B cell (primary cell): ENCODE results near the gene IL1R2. TPM values are rescaled to one million over a fixed set of nuclear protein-coding genes. Genes with fewer than 3 reads are reported as not detected.

ENCODE experiments used
- ATAC-seq: fragments of 200-7000 bp; cut with Tn5 transposase; one replicate; pipeline ENCODE4 v1.10.0; 2021; ENCODE audit warnings: low read depth, mild to moderate bottlenecking, moderate number of reproducible peaks, moderate library complexity
- CTCF ChIA-PET: fragments of 350-600 bp; sonication (Branson Sonifier 250); formaldehyde crosslinking; loops from one replicate; lab custom pipeline; 2021; ENCODE audit warnings: antibody characterized with exemption, inconsistent platforms; lab: Charles Lee
- POLR2A ChIA-PET: fragments of 350-600 bp; sonication (Branson Sonifier 250); formaldehyde crosslinking; loops from one replicate; lab custom pipeline; 2021; ENCODE audit warnings: antibody characterized with exemption; lab: Charles Lee
- DNase-seq: peaks from one replicate; pipeline ENCODE4 v3.0.0; 2013
- H2AFZ ChIP-seq: 2 replicates; pipeline ENCODE4 v1.6.1; 2012; ENCODE audit warnings: mild to moderate bottlenecking, low read depth, low read length; ENCODE audit not compliant: insufficient read depth, poor library complexity, severe bottlenecking
- H3K27ac ChIP-seq, 2 donors: 1 replicate in 1 of 2; 2 replicates in 1 of 2; pipeline ENCODE4 v1.5.1; 2012 to 2013; ENCODE audit warnings: low read length in 2 of 2, mild to moderate bottlenecking in 2 of 2, moderate library complexity in 1 of 2
- H3K27me3 ChIP-seq, 4 experiments: fragments of 200-600 bp in 1 of 4; sonication (generic) in 1 of 4; replicated peaks in 1 of 4; 1 replicate in 2 of 4; 2 replicates in 2 of 4; pipeline versions ENCODE4 v1.6.1 to v1.7.0; 2013 to 2016; ENCODE audit warnings: low read length in 3 of 4, mild to moderate bottlenecking in 2 of 4, mixed read lengths in 1 of 4, moderate library complexity in 1 of 4; ENCODE audit not compliant: insufficient read depth in 4 of 4, control insufficient read depth in 3 of 4; ENCODE audit errors: control extremely low read depth in 1 of 4
- H3K36me3 ChIP-seq, 2 experiments: replicated peaks in 1 of 2; 1 replicate in 1 of 2; 2 replicates in 1 of 2; pipeline versions ENCODE4 v1.6.1 to v1.7.1; 2013; ENCODE audit warnings: low read length in 1 of 2; ENCODE audit not compliant: insufficient read depth in 2 of 2, control insufficient read depth in 1 of 2; ENCODE audit errors: control extremely low read depth in 1 of 2, extremely low read depth in 1 of 2
- H3K4me1 ChIP-seq, 2 donors: fragments of 200-600 bp in 1 of 2; sonication (generic) in 1 of 2; 1 replicate in 1 of 2; 2 replicates in 1 of 2; pipeline versions ENCODE4 v1.5.1 to v1.6.1; 2013 to 2017; ENCODE audit warnings: low read length in 2 of 2; ENCODE audit not compliant: control insufficient read depth in 2 of 2, insufficient read depth in 2 of 2
- H3K4me2 ChIP-seq: replicated peaks from 2 replicates; pipeline ENCODE3; 2012; ENCODE audit warnings: mild to moderate bottlenecking, low read depth, low read length; ENCODE audit not compliant: poor library complexity, severe bottlenecking
- H3K4me3 ChIP-seq, 5 experiments: fragments of 200-600 bp in 1 of 5; sonication (generic) in 1 of 5; 1 replicate in 3 of 5; 2 replicates in 2 of 5; pipeline versions ENCODE4 v1.5.1 to v1.7.0; 2011 to 2016; ENCODE audit warnings: low read length in 4 of 5, mild to moderate bottlenecking in 4 of 5, low read depth in 2 of 5, control low read depth in 1 of 5, moderate library complexity in 1 of 5; ENCODE audit not compliant: insufficient read depth in 1 of 5; ENCODE audit errors: control extremely low read depth in 1 of 5, extremely low read depth in 1 of 5
- H3K79me2 ChIP-seq: fragments of 200-600 bp; sonication (generic); one replicate; pipeline ENCODE4 v1.6.0; 2016; ENCODE audit warnings: low read length; ENCODE audit not compliant: control insufficient read depth, insufficient read depth
- H3K9ac ChIP-seq: fragments of 200-600 bp; sonication (generic); 2 replicates; pipeline ENCODE4 v1.6.1; 2017; ENCODE audit warnings: mild to moderate bottlenecking, low read length, moderate library complexity
- H3K9me3 ChIP-seq, 3 donors: one replicate each; pipeline versions ENCODE4 v1.6.1 to v1.7.1; 2013; ENCODE audit warnings: low read length in 2 of 3; ENCODE audit not compliant: control insufficient read depth in 2 of 3, insufficient read depth in 1 of 3; ENCODE audit errors: control extremely low read depth in 1 of 3
- H4K20me1 ChIP-seq: 2 replicates; pipeline ENCODE4 v1.6.0; 2012; ENCODE audit warnings: mild to moderate bottlenecking, low read length; ENCODE audit not compliant: insufficient read depth, control insufficient read depth, poor library complexity, severe bottlenecking
- H3K27ac Mint-ChIP-seq: one replicate; pipeline ENCODE4 v1.8.0; 2021; ENCODE audit warnings: mixed read lengths
- H3K27me3 Mint-ChIP-seq: one replicate; pipeline ENCODE4 v1.8.0; 2021; ENCODE audit warnings: mixed read lengths
- H3K4me1 Mint-ChIP-seq: one replicate; pipeline ENCODE4 v1.8.0; 2021; ENCODE audit warnings: mixed read lengths
- H3K4me3 Mint-ChIP-seq: one replicate; pipeline ENCODE4 v1.8.0; 2021; ENCODE audit warnings: mixed read lengths
- H3K9me3 Mint-ChIP-seq: one replicate; pipeline ENCODE4 v1.8.0; 2022; ENCODE audit warnings: mixed read lengths; ENCODE audit not compliant: insufficient read depth
- CTCF ChIP-seq: fragments of 200-600 bp; IDR thresholded peaks from one replicate; pipeline ENCODE4 v1.8.0; 2022; ENCODE audit warnings: antibody characterized with exemption, mild to moderate bottlenecking
- EZH2 ChIP-seq: IDR thresholded peaks from 2 replicates; pipeline ENCODE4 v1.6.1; 2012; ENCODE audit warnings: borderline replicate concordance, low read depth, mild to moderate bottlenecking, moderate library complexity, low read length; ENCODE audit not compliant: insufficient read depth, poor library complexity, severe bottlenecking
- WGBS: methylation state at CpG from one replicate; pipeline ENCODE4 v1.1.5; 2013; ENCODE audit warnings: missing lambda C conversion rate; ENCODE audit not compliant: insufficient coverage; 5-methylcytosine and 5-hydroxymethylcytosine counted together
- intact Hi-C: fragments of 100-400 bp; cut with micrococcal nuclease; formaldehyde crosslinking; loops from one replicate; pipeline ENCODE4 v1.10.0; 2022
- polyA plus RNA-seq: library from polyadenylated mRNA; depleted of rRNA; stranded (reverse); fragments of >200 nt; gene quantifications from 2 replicates; pipeline ENCODE4 v1.2.3, GENCODE V29; 2012
- total RNA-seq, 2 donors: library from RNA; stranded (reverse); fragments of 120-200 nt in 1 of 2; gene quantifications; 1 replicate in 1 of 2; 2 replicates in 1 of 2; pipeline versions ENCODE4 v1.2.3 to v1.2.4, GENCODE V29; 2013 to 2022

Gene IL1R2
- total and polyA plus RNA-seq, 2 donors (not counting 1 experiment from before 2014, with no cell fraction given): not detected

DNA sequence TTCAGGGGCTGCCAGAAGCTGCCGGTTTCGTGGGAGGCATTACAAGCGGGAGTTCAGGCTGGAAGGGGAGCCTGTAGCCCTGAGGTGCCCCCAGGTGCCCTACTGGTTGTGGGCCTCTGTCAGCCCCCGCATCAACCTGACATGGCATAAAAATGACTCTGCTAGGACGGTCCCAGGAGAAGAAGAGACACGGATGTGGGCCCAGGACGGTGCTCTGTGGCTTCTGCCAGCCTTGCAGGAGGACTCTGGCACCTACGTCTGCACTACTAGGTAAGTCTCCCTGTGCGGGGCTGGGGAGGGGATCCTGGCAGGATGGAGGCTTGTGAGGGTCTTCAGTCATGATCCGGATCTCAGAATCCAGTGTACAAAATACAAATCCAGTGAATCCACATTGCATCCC lies 17.8 kb downstream of the IL1R2 start:
- no peak overlapping the region for H3K4me2 ChIP-seq
- ChIA-PET POLR2A (no interaction called here), CTCF (interaction anchor here (1.4 kb wide), 1 partner anchor 231 kb away, joined by 5 read pairs; no protein-coding TSS in a partner anchor)
- no peak overlapping the region for H3K27ac ChIP-seq
- H3K4me3 ChIP-seq: no peak overlapping the region
- Mint-ChIP-seq H3K27me3 (peaks cover 5% of the 10 kb centered on the region), H3K27ac (no peak overlapping the region), H3K9me3 (peaks cover 3% of the 10 kb centered on the region), H3K4me1 (peaks cover 11% of the 10 kb centered on the region), H3K4me3 (no peak overlapping the region)
- H2AFZ ChIP-seq: no peak overlapping the region
- DNase-seq (no peak), ATAC-seq (no peak)
- no peaks in the 10 kb centered on the region for H3K79me2 ChIP-seq
- WGBS: 97% methylated on average over 8 of the region's 10 CpGs
- H3K27me3 ChIP-seq: peaks cover 0 to 6% (median 0%) of the 10 kb centered on the region in 4 experiments
- H4K20me1 ChIP-seq: no peaks in the 10 kb centered on the region
- H3K4me1 ChIP-seq: peaks cover 0 to 9% of the 10 kb centered on the region in 2 donors
- H3K9ac ChIP-seq: no peak overlapping the region
- no peaks in the 10 kb centered on the region for H3K36me3 ChIP-seq
- intact Hi-C loops: no loop called here
- peaks cover 0 to 2% (median 0%) of the 10 kb centered on the region in 3 donors for H3K9me3 ChIP-seq
- TF ChIP-seq EZH2 (no peak), CTCF (no peak)

DNA sequence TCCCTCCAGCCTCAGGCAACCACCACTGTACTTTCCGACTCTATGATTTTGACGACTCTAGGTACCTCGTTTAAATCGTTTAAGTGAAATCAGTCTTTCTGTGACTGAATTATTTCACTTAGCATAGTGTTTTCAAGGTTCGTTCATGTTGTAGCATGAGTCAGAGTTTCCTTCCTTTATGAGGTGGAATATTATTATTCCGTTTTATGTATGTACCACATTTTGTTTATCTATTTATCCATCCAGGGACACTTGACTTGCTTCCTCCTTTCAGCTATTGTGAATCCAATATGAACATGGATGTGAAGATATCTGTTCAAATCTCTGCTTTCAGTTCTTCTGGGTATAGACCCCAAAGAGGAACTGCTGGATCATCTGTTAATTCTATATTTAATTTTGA lies 19.1 kb downstream of the IL1R2 start:
- POLR2A ChIA-PET: no interaction called here
- no peak overlapping the region for H2AFZ ChIP-seq

More for the DNA sequence above, 19.1 kb downstream of the IL1R2 start:
- no peak overlapping the region for H3K4me3 Mint-ChIP-seq
- H3K4me1 Mint-ChIP-seq: peaks cover 11% of the 10 kb centered on the region
- Histone ChIP-seq H3K9ac (no peak overlapping the region), H3K27ac (no peak overlapping the region), H3K9me3 (peaks cover 0 to 2% (median 0%) of the 10 kb centered on the region in 3 donors), H3K4me1 (peaks cover 0 to 9% of the 10 kb centered on the region in 2 donors), H4K20me1 (no peaks in the 10 kb centered on the region), H3K4me3 (no peak overlapping the region), H3K4me2 (no peak overlapping the region), H3K79me2 (no peaks in the 10 kb centered on the region), H3K27me3 (peaks cover 0 to 6% (median 0%) of the 10 kb centered on the region in 4 experiments), H3K36me3 (no peaks in the 10 kb centered on the region)
- TF ChIP-seq CTCF: no peak
- no peak for TF ChIP-seq EZH2
- ATAC-seq (no peak), DNase-seq (no peak)
- intact Hi-C loops: no loop called here
- no CpG with 5 or more reads among the region's 6 CpGs for WGBS
- H3K27me3 Mint-ChIP-seq: peaks cover 5% of the 10 kb centered on the region
- peaks cover 3% of the 10 kb centered on the region for H3K9me3 Mint-ChIP-seq
- no peak overlapping the region for H3K27ac Mint-ChIP-seq
- CTCF ChIA-PET: interaction anchor here (1.2 to 3.1 kb wide), 2 partner anchors 9 to 38 kb away, joined by 3 to 16 read pairs; no protein-coding TSS in a partner anchor
